Stimulated activated CD8-positive, alpha-beta memory T cell treated with anti-CD3 and anti-CD28 coated beads, Interleukin-15, amount 100 ng/mL, for 4 hours (primary cell): ENCODE results near the gene USP49.

ENCODE experiments used
- DNase-seq, 2 donors: peaks; one replicate each; pipeline ENCODE4 v3.0.0-alpha.2; 2020; ENCODE audit warnings: low read depth in 2 of 2

The USP49 gene

GRCh38 chr6:41874741-41875140 lies 20.4 kb downstream of the USP49 start:
- no peak for DNase-seq

DNA sequence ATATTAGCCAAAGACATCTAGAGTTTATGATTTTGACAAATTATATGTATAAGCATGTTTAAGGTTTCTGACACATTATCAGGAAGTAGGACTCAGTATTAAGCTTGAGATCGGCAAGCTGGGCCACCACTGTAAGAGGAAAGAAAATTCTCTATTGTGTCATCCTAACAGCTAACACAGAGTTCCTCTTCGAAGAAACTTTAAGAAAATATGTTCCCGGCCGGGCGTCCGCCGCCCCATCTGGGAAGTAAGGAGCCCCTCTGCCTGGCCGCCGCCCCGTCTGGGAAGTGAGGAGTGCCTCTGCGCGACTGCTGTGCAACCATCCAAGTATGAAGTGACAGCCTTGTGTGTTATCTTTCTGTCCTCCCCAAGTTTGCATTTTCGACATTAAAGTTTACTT lies 23.0 kb downstream of the USP49 start:
- no peak for DNase-seq

DNA sequence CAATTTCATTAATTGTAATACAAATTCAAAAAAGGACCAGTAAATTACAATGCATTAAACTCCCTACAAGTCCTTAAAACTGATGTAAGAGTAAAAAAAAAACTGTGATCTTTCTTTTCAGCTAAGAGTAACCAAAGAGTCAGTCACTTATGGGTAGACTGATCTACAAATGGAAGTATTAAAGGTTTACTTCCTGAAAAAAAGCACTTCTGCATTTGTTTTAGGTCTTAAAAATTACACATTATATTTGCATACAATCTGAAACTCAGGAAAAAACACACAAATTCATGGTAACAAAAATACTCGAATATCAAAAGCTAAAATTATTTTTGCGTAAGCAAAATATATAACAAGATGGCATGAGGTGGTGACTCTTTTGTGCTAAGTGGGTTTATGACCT lies 23.5 kb downstream of the USP49 start:
- DNase-seq = no peak

DNA sequence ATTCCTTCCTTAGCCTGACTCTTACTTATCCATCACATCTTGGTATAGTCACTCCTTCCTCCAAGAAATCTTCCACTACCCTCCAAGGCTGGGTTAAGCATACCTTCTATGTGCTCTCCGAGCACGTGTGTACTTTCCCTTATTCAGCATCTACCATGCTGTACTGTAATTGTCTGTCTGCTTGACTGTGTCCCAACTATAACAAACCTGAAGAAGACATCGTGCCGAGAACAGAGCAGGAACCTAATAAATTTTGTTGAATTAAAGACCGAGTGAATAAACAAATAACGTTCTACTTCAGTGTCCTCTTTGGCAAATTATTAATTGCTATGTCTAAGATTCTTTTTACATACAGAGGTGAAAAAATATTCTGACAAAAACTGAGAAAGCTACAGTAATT lies 35.8 kb downstream of the USP49 start:
- no peak for DNase-seq

DNA sequence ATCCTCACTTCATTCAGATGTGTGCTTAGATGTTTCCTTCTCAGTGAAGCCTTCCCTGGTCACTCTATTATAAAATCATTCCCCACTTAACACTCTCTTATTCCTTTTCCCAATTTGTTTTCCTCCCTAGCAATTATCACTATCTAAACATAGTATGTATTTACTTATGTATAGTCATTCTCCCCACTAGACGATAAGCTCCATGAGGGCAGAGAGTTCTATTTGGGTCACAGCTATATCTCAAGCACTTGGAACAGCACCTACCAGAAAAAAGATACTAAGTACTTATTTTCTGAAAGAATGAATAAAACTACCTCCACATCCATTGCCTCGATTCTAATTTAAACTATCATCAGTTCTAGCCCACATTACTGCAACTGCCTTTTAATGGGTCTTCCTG lies 36.5 kb downstream of the USP49 start:
- no peak for DNase-seq

- DNase-seq = no peak
Measured at GRCh38 chr6:41850861-41851260, 44.3 kb downstream of the USP49 start.

- peak in 1 of 2 donors; percentile 17 for DNase-seq
Measured at GRCh38 chr6:41846666-41847237, 48.4 kb downstream of the USP49 start.

- DNase-seq = no peak
Measured at GRCh38 chr6:41843178-41843577, 52.0 kb downstream of the USP49 start.

- DNase-seq = no peak
Measured at GRCh38 chr6:41840326-41840725, 54.8 kb downstream of the USP49 start.

DNA sequence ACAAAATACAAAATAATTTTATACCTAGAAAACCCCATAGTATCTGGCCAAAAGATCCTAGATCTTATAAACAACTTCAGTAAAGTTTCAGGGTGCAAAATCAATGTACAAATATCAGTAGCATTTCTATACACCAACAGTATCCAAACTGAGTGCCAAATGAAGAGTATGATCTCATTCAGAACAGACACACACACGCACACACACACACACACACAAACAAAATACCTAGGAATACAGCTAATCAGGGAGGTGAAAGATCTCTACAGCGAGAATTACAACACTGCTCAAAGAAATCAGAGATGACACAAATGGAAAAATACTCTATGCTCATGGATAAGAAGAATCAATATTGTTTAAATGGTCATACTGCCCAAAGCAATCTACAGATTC lies 58.5 kb downstream of the USP49 start:
- no peak for DNase-seq

DNA sequence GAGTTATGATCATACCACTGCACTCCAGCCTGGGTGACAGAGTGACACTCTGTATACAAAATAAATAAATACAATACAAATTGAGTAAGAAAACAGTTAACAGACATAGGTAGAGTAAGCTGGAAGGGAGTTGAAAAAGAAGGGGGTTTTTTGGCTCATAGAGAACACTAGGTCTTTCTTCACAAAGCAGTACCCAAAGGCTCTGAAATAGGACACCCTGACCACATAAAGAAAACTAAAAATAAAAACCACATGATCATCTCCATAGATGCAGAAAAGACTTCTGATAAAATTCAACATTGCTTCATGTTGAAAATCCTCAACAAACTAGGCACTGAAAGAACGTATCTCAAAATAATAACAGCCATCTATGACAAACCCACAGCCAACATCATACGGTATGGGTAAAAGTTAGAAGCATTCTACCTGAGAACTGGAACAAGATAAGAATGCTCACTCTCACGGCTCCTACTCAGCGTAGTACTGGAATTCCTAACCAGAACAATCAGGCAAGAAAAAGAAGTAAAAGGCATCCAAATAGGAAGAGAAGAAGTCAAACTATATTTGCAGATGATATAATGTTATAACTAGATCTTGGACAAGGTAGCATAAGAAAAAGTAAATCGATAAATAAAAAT lies 59.0 kb downstream of the USP49 start:
- DNase-seq = no peak

DNA sequence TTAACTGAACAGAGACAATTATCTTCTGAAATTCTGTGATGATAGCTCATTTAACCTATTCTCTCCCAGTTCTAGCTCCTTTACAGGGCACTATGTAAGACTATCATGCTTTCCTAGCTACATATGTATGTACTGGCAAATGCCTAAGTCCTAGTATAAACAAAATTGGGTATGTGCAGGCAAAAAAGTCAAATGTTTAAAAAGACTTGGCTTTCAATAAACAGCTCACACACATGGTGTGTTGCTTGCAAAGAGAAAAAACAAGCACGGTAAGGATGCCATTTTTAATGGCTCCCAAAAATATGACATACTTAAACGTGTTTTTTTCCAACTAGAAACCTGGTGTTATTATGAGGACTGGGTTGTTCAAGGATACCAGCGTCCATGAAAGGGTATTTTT lies 62.9 kb downstream of the USP49 start:
- DNase-seq = no peak

DNA sequence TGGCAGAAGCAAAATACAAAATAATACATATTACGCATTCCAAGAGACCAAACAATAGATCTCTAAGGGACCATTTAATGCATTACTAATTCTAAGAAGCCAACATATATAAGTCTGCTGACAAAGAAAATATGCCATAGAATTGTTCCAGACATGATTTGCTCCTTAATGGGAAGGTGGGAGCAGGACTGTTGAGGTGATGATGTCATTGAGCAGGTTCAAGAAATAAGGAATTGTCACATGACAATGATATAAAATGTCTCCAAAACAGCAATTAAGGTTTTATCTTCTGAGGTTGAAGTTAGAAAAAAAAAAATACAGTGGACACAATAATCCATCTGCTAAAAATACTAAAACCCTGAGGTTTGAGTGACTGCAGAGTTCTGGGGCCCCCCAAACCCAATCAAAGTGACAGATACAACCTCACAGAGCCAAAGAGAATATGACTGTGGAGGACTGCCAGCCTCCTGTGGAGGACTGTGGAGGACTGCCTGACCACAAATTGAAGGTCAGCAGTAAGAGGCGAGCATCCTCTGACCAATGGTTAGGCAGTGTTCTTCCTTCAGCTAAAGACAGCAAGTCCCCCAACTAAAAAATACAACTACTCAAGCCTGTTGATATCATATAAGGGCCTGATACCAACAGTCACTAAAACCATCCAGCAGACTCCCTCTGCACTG lies 68.7 kb downstream of the USP49 start:
- no peak for DNase-seq

DNA sequence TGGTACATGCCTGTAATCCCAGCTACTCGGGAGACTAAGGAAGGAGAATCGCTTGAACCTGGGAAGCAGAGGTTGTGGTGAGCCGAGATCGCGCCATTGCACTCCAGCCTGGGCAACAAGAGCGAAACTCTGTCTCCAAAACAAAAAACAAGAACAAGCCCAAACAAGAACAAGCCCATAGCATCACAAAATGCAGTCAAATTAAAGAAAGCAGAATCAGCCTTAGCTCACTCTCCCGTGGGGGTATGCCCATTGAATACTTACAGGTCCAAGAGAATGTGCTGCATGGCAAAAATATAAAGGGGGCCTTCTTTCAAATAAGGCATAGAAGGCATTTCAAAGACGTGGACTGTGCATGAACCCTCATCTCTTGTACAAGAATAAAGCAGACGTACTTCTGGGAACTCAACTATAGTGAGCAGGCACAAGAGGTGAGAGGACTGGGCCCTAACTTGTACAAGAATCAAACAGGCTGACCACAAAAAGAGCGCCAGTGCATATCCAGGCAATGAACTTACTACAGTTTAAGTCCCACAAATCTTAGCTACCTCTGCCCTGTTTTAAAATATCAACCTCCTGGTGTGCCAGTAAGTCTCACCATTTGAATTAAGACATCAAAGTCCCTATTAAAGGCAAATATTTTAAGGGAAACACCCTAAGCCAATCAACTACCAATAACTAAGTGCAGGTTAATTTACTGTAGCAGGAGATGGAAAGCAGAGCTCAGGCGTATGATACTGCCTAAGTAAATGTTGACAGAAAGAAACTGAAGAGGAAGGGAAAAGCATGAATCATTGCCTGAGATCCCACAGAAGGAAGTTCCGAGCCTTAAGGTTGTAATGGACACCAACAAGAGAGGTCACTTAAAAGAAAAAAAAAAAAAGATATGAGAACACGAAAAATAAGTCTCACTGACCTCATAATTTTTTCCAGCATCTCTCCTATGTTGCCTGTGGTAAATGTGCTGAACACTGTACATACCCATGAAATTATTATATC lies 70.3 kb downstream of the USP49 start:
- no peak for DNase-seq

DNA sequence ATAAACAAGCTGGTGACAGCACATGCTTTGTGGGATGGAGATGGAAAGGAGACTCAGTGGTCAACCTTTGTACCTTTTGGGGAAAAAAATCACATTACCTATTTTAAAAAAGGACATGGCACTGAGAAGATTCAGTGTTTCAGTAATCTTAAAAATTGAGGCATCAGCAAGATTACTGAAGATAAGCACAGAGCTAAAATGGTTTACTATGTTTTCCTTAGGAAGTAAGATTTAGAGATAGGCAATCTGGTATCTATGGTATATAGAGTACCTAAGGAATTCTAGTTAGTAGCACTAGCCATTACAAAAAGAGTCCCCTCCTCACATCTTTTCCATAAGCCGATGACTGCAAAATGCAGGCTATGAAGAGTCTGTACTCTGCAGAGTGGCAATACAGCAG lies 72.0 kb downstream of the USP49 start:
- DNase-seq = no peak

DNA sequence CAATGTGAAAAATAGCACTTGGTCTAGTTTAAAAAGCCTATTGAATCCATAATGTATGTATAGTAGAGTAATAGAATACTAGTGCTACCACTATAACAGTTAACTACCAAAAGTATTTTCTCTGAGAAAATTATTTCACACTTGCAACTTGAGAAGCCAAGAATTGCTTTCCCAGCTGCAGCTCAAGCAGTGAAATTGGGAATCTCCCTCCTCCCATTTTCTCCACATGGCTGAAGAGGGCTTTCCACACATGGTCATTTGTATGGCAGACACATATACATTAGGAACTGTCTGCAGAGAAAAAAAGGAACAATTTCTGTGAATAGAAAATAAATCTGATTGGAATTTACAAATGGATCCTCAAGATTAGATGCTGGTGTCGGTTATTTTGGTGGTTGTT lies 73.2 kb downstream of the USP49 start:
- no peak for DNase-seq

GRCh38 chr6:41821266-41821665 lies 73.9 kb downstream of the USP49 start:
- DNase-seq = no peak

GRCh38 chr6:41818271-41819054 lies 76.7 kb downstream of the USP49 start:
- DNase-seq = no peak

DNA sequence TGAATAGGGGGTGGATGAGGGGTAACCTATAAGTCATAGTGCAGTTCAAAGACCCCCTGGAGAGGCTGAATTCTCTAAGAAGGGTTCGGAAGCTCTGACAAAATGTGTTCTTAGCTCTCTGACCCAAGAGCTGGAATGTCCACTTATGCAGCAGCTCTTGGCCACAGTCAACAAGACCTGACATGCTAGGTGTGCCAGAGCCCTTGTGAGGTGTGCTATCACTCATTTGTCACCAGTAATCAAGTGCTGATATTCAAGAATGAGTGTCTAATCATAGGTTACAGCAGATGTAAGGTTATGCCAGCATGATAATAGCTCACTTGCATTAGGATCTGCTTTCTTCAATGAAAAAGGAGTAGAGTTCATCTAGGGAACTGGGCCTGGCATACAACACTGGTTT lies 79.6 kb downstream of the USP49 start:
- DNase-seq = no peak

DNA sequence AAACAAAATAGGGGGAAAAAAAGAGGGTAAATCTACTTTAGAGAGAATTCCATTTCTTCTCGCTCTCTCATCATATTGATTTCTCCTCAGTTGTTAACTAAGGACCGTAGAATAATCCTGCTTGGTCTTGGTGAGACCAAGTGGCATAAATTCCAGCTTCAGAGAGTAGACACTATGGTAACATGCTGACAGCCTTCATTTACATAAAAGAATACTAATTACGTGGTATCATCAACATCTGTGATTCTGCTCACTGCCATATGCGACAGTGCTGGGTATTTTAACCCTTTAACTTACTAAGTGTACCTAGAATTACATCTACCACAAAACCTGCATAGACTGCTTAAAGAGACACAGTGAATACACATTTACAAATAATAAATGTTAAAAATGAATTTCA lies 80.5 kb downstream of the USP49 start:
- DNase-seq = no peak

GRCh38 chr6:41813956-41814355 lies 81.2 kb downstream of the USP49 start:
- no peak for DNase-seq

DNA sequence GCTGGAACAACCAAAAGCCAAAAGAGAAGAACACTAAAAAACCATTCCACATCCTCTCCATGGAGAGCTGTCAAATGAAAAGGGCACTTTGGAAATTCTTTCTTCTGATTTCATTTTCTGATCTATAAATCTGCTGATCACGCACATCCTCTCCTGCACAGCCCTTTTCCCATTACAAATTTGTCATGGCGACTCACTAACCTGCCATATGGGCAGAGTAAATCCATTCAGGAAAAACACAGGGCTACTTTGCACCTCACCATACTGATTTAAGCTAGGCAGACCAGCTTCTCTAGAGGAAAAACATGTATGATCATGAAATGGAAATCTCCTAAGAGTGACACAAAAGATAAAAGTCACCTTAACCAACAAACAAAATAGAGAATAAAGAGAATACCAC lies 81.7 kb downstream of the USP49 start:
- no peak for DNase-seq
